CD8-positive, alpha-beta memory T cell (primary cell): ENCODE data around the gene CALR3. TPM values are rescaled to one million over a fixed set of nuclear protein-coding genes. Genes with fewer than 3 reads are reported as not detected.
"Not testable (repeated sequence)": the region's sequence is repeated elsewhere in the genome, so short reads cannot be mapped to it uniquely, and the experiment has no call there.

Source experiments
- CTCF ChIA-PET: fragments of 350-600 bp; sonication (Branson Sonifier 250); formaldehyde crosslinking; loops from one replicate; lab custom pipeline; 2021; ENCODE audit warnings: antibody characterized with exemption; lab: Charles Lee
- POLR2A ChIA-PET: fragments of 350-600 bp; sonication (Branson Sonifier 250); formaldehyde crosslinking; loops from one replicate; lab custom pipeline; 2021; ENCODE audit warnings: antibody characterized with exemption; lab: Charles Lee
- DNase-seq, 5 donors: peaks; one replicate each; pipeline versions ENCODE4 v3.0.0 to v3.0.0-alpha.2; 2020 to 2022; ENCODE audit warnings: mixed read lengths in 1 of 5
- H3K27ac ChIP-seq: one replicate; pipeline ENCODE4 v1.7.0; 2013; ENCODE audit warnings: low read depth, mild to moderate bottlenecking, low read length, moderate library complexity
- H3K27me3 ChIP-seq: 2 replicates; pipeline ENCODE4 v1.7.0; 2013; ENCODE audit warnings: low read length, mild to moderate bottlenecking; ENCODE audit not compliant: insufficient read depth, poor library complexity, severe bottlenecking
- H3K36me3 ChIP-seq: 2 replicates; pipeline ENCODE4 v1.7.0; 2013; ENCODE audit warnings: mild to moderate bottlenecking, low read length, moderate library complexity; ENCODE audit not compliant: insufficient read depth
- H3K4me1 ChIP-seq: 2 replicates; pipeline ENCODE4 v1.7.0; 2013; ENCODE audit warnings: mild to moderate bottlenecking, low read length, moderate library complexity; ENCODE audit not compliant: insufficient read depth
- H3K4me3 ChIP-seq: 2 replicates; pipeline ENCODE4 v1.7.0; 2013; ENCODE audit warnings: mild to moderate bottlenecking, low read length
- H3K9me3 ChIP-seq: 2 replicates; pipeline ENCODE4 v1.7.0; 2013; ENCODE audit warnings: mild to moderate bottlenecking, low read length
- H3K27ac Mint-ChIP-seq, 8 donors: one replicate each; pipeline ENCODE4 v1.8.0; 2020 to 2021; ENCODE audit warnings: mixed read lengths in 8 of 8, mild to moderate bottlenecking in 6 of 8, inconsistent platforms in 3 of 8, moderate library complexity in 3 of 8
- H3K27me3 Mint-ChIP-seq, 2 donors: one replicate each; pipeline ENCODE4 v1.8.0; 2020 to 2021; ENCODE audit warnings: mixed read lengths in 2 of 2, mild to moderate bottlenecking in 1 of 2, moderate library complexity in 1 of 2
- H3K36me3 Mint-ChIP-seq, 3 donors: one replicate each; pipeline ENCODE4 v1.8.0; 2020 to 2021; ENCODE audit warnings: mixed read lengths in 3 of 3, inconsistent platforms in 1 of 3, mild to moderate bottlenecking in 1 of 3
- H3K4me1 Mint-ChIP-seq, 3 donors: one replicate each; pipeline ENCODE4 v1.8.0; 2020 to 2021; ENCODE audit warnings: mixed read lengths in 3 of 3, inconsistent platforms in 1 of 3, mild to moderate bottlenecking in 1 of 3
- H3K4me3 Mint-ChIP-seq, 7 donors: one replicate each; pipeline ENCODE4 v1.8.0; 2020 to 2021; ENCODE audit warnings: mixed read lengths in 7 of 7, mild to moderate bottlenecking in 6 of 7, moderate library complexity in 4 of 7, inconsistent platforms in 2 of 7
- H3K9me3 Mint-ChIP-seq, 5 donors: one replicate each; pipeline ENCODE4 v1.8.0; 2020 to 2022; ENCODE audit warnings: mixed read lengths in 5 of 5, mild to moderate bottlenecking in 3 of 5, moderate library complexity in 2 of 5, inconsistent platforms in 1 of 5
- polyA plus RNA-seq: library from polyadenylated mRNA; unstranded; fragments of 300-500 nt; fragmentation: Illumina TruSeq; gene quantifications from one replicate; pipeline ENCODE4 v1.2.3, GENCODE V29; 2021
- total RNA-seq, 2 experiments: library from RNA; stranded (reverse); gene quantifications; one replicate each; pipeline ENCODE4 v1.2.3, GENCODE V29; 2021

Gene CALR3
- total and polyA plus RNA-seq, 3 experiments from 2014 or later: not detected

DNA sequence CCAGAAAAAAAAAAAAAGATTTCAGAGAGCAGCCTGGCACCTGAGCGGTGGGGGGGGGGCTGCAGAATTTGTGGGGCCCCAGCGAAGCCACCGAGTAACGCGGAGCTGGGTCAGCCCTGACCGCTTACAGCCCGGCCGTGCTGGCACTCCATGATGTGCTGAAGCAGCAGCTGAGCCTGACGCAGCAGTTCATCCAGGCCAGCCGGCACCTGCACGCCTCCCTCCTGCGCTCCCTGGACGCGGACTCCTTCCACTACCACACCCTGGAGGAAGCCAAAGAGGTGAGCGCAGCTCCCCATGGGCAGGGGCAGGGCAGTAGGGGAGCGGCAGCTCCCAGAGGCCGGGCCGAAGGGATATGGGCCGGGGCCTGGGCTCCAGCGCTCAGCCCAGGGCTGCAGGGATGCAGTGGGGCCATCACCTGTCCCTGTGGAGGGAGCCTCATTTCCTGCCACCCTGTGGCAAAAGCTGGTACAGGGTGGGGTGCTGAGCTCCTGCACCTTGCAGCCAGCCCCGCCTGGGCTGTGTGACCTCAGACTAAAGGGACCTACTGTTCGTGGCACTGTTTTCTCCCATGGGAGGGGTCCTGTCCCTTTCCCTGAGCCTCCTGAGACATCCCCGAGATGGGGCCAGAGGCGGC, 18.5 kb upstream of the CALR3 start:
- no peaks in the 10 kb centered on the region for H3K27me3 ChIP-seq
- CTCF ChIA-PET: no interaction called here
- H3K27ac ChIP-seq: no peak overlapping the region
- peaks cover 11% of the 10 kb centered on the region for H3K36me3 ChIP-seq
- Mint-ChIP-seq H3K36me3 (peaks cover 0 to 37% (median 4%) of the 10 kb centered on the region in 3 donors), H3K4me3 (no peak overlapping the region), H3K4me1 (peaks cover 10 to 19% (median 12%) of the 10 kb centered on the region in 3 donors), H3K9me3 (no peaks in the 10 kb centered on the region), H3K27me3 (no peaks in the 10 kb centered on the region), H3K27ac (no peak overlapping the region)
- H3K4me3 ChIP-seq: no peak overlapping the region
- H3K4me1 ChIP-seq: no peaks in the 10 kb centered on the region
- POLR2A ChIA-PET: no interaction called here
- H3K9me3 ChIP-seq: no peaks in the 10 kb centered on the region
- DNase-seq: no peak

DNA sequence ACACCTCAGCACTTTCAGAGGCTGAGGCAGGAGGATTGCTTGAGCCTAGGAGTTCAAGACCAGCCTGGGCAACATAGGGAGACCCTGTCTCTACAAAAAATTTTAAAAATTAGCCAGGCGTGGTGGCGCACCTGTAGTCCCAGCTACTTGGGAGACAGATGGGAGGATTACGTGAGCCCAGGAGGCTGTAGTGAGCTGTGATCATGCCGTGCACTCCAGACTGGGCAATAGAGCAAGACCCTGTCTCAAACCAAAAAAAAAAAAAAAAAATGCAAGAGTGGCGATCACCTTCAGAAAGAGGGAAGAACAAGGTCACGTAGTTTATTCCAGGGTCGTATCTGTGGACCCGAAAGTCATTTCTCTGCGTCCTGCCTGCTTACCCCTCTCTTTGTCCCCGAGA, 16.6 kb upstream of the CALR3 start:
- H3K36me3 ChIP-seq, H3K27ac Mint-ChIP-seq, H3K27ac ChIP-seq, CTCF ChIA-PET, H3K9me3 ChIP-seq, H3K27me3 Mint-ChIP-seq, H3K4me3 Mint-ChIP-seq, POLR2A ChIA-PET, H3K4me1 ChIP-seq, DNase-seq, H3K27me3 ChIP-seq, H3K4me3 ChIP-seq, H3K9me3 Mint-ChIP-seq: not testable (repeated sequence)
- peaks cover 9 to 13% (median 10%) of the 10 kb centered on the region in 3 donors for H3K4me1 Mint-ChIP-seq
- H3K36me3 Mint-ChIP-seq: peaks cover 0 to 23% (median 3%) of the 10 kb centered on the region in 3 donors

- Histone ChIP-seq H3K4me1 (no peaks in the 10 kb centered on the region), H3K9me3 (no peaks in the 10 kb centered on the region), H3K27me3 (no peaks in the 10 kb centered on the region), H3K4me3 (no peak overlapping the region), H3K27ac (no peak overlapping the region), H3K36me3 (no peaks in the 10 kb centered on the region)
- no peaks in the 10 kb centered on the region for H3K9me3 Mint-ChIP-seq
- DNase-seq: no peak
- H3K36me3 Mint-ChIP-seq: peaks cover 0 to 21% (median 3%) of the 10 kb centered on the region in 3 donors
- H3K27me3 Mint-ChIP-seq: no peaks in the 10 kb centered on the region
- H3K4me1 Mint-ChIP-seq: no peaks in the 10 kb centered on the region
- H3K4me3 Mint-ChIP-seq: no peak overlapping the region
- CTCF ChIA-PET: interaction anchor here (0.5 kb wide), 1 partner anchor 28 kb away, joined by 3 read pairs; no protein-coding TSS in a partner anchor
- POLR2A ChIA-PET: no interaction called here
- no peak overlapping the region for H3K27ac Mint-ChIP-seq
These were observed 13.4 kb upstream of the CALR3 start for GRCh38 chr19:16509141-16510061.

- POLR2A ChIA-PET: no interaction called here
- CTCF ChIA-PET: no interaction called here
- Histone ChIP-seq H3K27ac (no peak overlapping the region), H3K9me3 (no peaks in the 10 kb centered on the region), H3K4me3 (no peak overlapping the region), H3K36me3 (no peaks in the 10 kb centered on the region), H3K27me3 (no peaks in the 10 kb centered on the region), H3K4me1 (no peaks in the 10 kb centered on the region)
- no peaks in the 10 kb centered on the region for H3K27me3 Mint-ChIP-seq
- H3K4me3 Mint-ChIP-seq: no peak overlapping the region
- DNase-seq: no peak
- peaks cover 0 to 21% (median 3%) of the 10 kb centered on the region in 3 donors for H3K36me3 Mint-ChIP-seq
- H3K4me1 Mint-ChIP-seq: no peaks in the 10 kb centered on the region
- no peaks in the 10 kb centered on the region for H3K9me3 Mint-ChIP-seq
- no peak overlapping the region for H3K27ac Mint-ChIP-seq
These were observed 12.6 kb upstream of the CALR3 start for GRCh38 chr19:16508546-16508945.

- Histone ChIP-seq H3K9me3 (no peaks in the 10 kb centered on the region), H3K4me1 (no peaks in the 10 kb centered on the region), H3K27me3 (no peaks in the 10 kb centered on the region), H3K4me3 (no peak overlapping the region), H3K36me3 (no peaks in the 10 kb centered on the region), H3K27ac (no peak overlapping the region)
- no peaks in the 10 kb centered on the region for H3K27me3 Mint-ChIP-seq
- H3K27ac Mint-ChIP-seq: peak overlapping the region in 1 of 8 donors; percentile 24
- H3K36me3 Mint-ChIP-seq: peaks cover 0 to 25% (median under 1%) of the 10 kb centered on the region in 3 donors
- POLR2A ChIA-PET: no interaction called here
- H3K4me1 Mint-ChIP-seq: no peaks in the 10 kb centered on the region
- CTCF ChIA-PET: no interaction called here
- DNase-seq: no peak
- no peak overlapping the region for H3K4me3 Mint-ChIP-seq
- no peaks in the 10 kb centered on the region for H3K9me3 Mint-ChIP-seq
These were observed 11.0 kb upstream of the CALR3 start for GRCh38 chr19:16506961-16507360.

DNA sequence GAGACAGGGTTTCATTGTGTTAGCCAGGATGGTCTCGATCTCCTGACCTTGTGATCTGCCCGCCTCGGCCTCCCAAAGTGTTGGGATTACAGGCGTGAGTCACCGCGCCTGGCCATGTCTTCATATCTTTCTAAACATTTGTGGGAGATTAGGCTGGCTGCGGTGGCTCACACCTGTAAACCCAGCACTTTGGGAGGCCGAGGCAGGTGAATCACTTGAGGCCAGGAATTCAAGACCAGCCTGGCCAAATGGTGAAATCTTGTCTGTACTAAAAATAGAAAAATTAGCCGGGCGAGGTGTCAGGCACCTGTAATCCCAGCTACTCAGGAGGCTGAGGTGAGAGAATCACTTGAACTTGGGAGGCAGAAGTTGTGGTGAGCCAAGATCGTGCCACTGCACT, 10.2 kb upstream of the CALR3 start:
- H3K36me3 Mint-ChIP-seq: peaks cover 2 to 25% (median 2%) of the 10 kb centered on the region in 3 donors
- POLR2A ChIA-PET: interaction anchor here (0.6 kb wide), 1 partner anchor 37 kb away, joined by 7 read pairs; no protein-coding TSS in a partner anchor
- H3K4me3 Mint-ChIP-seq, H3K9me3 Mint-ChIP-seq, H3K27me3 ChIP-seq, H3K27ac ChIP-seq, CTCF ChIA-PET, H3K4me1 Mint-ChIP-seq, H3K27me3 Mint-ChIP-seq, H3K4me1 ChIP-seq, H3K9me3 ChIP-seq, DNase-seq, H3K4me3 ChIP-seq, H3K36me3 ChIP-seq, H3K27ac Mint-ChIP-seq: not testable (repeated sequence)

GRCh38 chr19:16504271-16504670, 8.3 kb upstream of the CALR3 start:
- Histone ChIP-seq H3K4me1 (no peaks in the 10 kb centered on the region), H3K27ac (no peak overlapping the region), H3K9me3 (no peaks in the 10 kb centered on the region), H3K4me3 (no peak overlapping the region), H3K27me3 (no peaks in the 10 kb centered on the region), H3K36me3 (no peaks in the 10 kb centered on the region)
- no peaks in the 10 kb centered on the region for H3K27me3 Mint-ChIP-seq
- H3K4me3 Mint-ChIP-seq: no peak overlapping the region
- ChIA-PET POLR2A (no interaction called here), CTCF (no interaction called here)
- no peak overlapping the region for H3K27ac Mint-ChIP-seq
- no peak for DNase-seq
- no peaks in the 10 kb centered on the region for H3K9me3 Mint-ChIP-seq
- no peaks in the 10 kb centered on the region for H3K4me1 Mint-ChIP-seq
- H3K36me3 Mint-ChIP-seq: peaks cover 4 to 25% (median 4%) of the 10 kb centered on the region in 3 donors

DNA sequence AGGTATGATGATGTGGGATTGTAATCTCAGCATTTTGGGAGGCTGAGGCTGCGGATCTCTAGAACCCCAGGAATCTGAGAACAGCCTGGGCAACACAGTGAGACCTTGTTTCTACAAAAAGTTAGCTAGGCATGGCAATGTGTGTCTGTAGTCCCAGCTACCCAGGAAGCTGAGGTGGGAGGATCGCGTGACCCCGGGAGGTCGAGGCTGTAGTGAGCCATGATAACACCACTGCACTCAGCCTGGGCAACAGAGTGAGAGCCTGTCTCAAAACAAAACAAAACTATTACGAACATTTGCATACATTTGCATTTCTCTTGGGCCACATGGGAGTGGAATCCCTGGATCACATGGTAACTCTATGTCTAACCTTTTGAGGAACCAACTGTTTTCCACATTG, 1.9 kb upstream of the CALR3 start:
- DNase-seq: no peak
- peak overlapping the region in 5 of 7 donors; percentile 9 to 44 (median 34) for H3K4me3 Mint-ChIP-seq
- Histone ChIP-seq H3K9me3 (no peaks in the 10 kb centered on the region), H3K4me3 (no peak overlapping the region), H3K27ac (no peak overlapping the region), H3K27me3 (no peaks in the 10 kb centered on the region), H3K36me3 (no peaks in the 10 kb centered on the region), H3K4me1 (peaks cover 10% of the 10 kb centered on the region)
- peaks cover 13 to 22% (median 20%) of the 10 kb centered on the region in 3 donors for H3K4me1 Mint-ChIP-seq
- H3K27me3 Mint-ChIP-seq: no peaks in the 10 kb centered on the region
- H3K27ac Mint-ChIP-seq: peak overlapping the region in 1 of 8 donors; percentile 12
- no peaks in the 10 kb centered on the region for H3K9me3 Mint-ChIP-seq
- CTCF ChIA-PET: no interaction called here
- H3K36me3 Mint-ChIP-seq: peaks cover 4 to 9% (median 4%) of the 10 kb centered on the region in 3 donors
- POLR2A ChIA-PET: no interaction called here
